Mammary epithelial cell (primary cell): ENCODE measurements around the gene TNXB.
"Not testable (repeated sequence)": the region's sequence is repeated elsewhere in the genome, so short reads cannot be mapped to it uniquely, and the experiment has no call there.

Experiments
- EZH2 ChIP-seq: IDR thresholded peaks from 2 replicates; pipeline ENCODE4 v1.6.1; 2012; ENCODE audit warnings: low read length, inconsistent platforms, borderline replicate concordance
- TF ChIP-seq, protein P1 (sequence below), 2 donors: IDR thresholded peaks in 1 of 2; conservative IDR thresholded peaks in 1 of 2; 2 replicates each; pipeline ENCODE4 v1.5.1; 2011 to 2012; ENCODE audit warnings: inconsistent platforms in 2 of 2, low read length in 2 of 2, mild to moderate bottlenecking in 2 of 2, control low read depth in 1 of 2, low read depth in 1 of 2; ENCODE audit not compliant: insufficient read depth in 1 of 2; ENCODE audit errors: extremely low read depth in 1 of 2

DNA sequence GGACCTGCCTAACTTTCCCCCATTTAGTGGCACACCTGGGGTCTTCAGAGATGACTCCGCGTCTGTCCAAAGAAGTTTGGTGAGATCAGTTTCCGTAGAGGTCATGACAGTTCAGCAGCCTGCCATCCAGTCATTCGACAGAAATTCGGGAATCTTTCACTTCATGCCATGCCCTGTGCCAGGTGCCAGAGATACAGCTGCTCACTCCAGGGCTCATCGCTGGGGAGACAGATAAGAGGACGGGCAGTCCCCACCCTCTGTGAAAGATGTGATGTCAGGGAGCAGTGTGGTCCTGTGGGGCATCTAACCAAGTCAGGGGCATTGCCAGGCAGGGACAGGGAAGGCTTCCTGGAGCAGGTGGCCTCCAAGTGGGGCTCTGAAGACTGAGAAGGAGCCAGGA is 105.8 kb downstream of the TNXB start:
- TF ChIP-seq, protein P1, sequence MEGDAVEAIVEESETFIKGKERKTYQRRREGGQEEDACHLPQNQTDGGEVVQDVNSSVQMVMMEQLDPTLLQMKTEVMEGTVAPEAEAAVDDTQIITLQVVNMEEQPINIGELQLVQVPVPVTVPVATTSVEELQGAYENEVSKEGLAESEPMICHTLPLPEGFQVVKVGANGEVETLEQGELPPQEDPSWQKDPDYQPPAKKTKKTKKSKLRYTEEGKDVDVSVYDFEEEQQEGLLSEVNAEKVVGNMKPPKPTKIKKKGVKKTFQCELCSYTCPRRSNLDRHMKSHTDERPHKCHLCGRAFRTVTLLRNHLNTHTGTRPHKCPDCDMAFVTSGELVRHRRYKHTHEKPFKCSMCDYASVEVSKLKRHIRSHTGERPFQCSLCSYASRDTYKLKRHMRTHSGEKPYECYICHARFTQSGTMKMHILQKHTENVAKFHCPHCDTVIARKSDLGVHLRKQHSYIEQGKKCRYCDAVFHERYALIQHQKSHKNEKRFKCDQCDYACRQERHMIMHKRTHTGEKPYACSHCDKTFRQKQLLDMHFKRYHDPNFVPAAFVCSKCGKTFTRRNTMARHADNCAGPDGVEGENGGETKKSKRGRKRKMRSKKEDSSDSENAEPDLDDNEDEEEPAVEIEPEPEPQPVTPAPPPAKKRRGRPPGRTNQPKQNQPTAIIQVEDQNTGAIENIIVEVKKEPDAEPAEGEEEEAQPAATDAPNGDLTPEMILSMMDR (conservative IDR thresholded peaks at IDR 0.05 in 1 of 2, IDR thresholded peaks at IDR 0.05 in 1 of 2; ENCODE audit: extremely low read depth in 1 of 2, insufficient read depth in 1 of 2, low read depth in 1 of 2, low read length in 2 of 2) = not testable (repeated sequence)
- not testable (repeated sequence) for TF ChIP-seq EZH2
